Retina (tissue), 1 donor: ENCODE measurements around the gene MPRIP.
A peak's percentile ranks its signal among the peaks of the same experiment; 100 is the strongest.

Source experiments
- DNase-seq: peaks from one replicate; pipeline ENCODE4 v3.0.0-alpha.2; 2016

MPRIP gene

GRCh38 chr17:17029938-17030337, 12.3 kb upstream of the MPRIP start:
- DNase-seq, result no peak

- no peak for DNase-seq
Measured at GRCh38 chr17:17030515-17031211, 11.6 kb upstream of the MPRIP start.

DNA sequence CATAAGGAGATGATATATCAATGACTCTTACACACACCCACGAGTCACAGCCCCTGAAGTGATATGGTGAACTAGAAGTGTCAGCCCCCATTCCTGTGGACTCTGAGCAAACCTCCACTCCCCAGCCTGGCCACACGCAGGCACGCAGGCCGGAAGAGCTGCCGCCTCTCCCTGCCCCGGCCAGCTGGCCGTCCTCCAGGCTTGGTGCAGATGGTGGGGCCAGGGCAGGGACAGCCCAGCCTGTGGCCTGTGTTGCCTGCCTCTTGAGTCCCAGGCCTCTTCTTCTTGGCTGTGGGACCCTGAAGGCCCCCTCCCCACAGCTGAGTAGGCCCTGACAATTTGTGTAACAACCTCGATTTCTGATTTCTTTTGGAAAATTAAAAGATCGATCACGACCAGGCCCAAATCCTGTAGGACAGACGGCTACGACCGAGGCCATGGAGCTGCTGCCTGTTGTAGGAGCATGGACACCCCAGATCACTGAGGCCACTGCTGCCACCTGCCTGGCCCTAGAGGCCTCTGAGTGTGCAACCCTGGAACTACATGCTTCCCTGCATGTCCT, 10.0 kb upstream of the MPRIP start:
- peak; percentile 64 for DNase-seq

- DNase-seq, result no peak
Measured at GRCh38 chr17:17033466-17033865, 8.8 kb upstream of the MPRIP start.

GRCh38 chr17:17034026-17034425, 8.2 kb upstream of the MPRIP start:
- no peak for DNase-seq

- DNase-seq, result no peak
Measured at GRCh38 chr17:17034496-17035075, 7.7 kb upstream of the MPRIP start.

DNA sequence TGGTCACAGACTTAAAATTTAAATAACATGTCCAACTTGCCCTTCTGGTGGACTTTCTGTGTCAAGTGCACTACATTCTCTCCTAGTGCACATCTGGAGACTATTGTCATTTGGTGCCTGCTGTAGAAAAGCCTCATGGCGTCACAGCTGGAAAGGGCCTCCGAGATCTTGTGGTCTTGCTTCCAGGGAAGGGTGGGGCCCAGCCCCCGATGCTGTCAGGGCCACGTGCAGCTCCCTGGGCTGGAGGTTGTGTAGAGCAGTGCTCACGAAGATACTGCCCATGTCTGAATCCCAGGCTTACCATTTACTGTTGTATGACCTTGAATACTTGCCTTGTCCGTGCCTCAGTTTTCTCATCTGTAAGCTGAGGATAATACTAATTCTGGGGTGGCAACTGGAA, 6.8 kb upstream of the MPRIP start:
- DNase-seq, result no peak

DNA sequence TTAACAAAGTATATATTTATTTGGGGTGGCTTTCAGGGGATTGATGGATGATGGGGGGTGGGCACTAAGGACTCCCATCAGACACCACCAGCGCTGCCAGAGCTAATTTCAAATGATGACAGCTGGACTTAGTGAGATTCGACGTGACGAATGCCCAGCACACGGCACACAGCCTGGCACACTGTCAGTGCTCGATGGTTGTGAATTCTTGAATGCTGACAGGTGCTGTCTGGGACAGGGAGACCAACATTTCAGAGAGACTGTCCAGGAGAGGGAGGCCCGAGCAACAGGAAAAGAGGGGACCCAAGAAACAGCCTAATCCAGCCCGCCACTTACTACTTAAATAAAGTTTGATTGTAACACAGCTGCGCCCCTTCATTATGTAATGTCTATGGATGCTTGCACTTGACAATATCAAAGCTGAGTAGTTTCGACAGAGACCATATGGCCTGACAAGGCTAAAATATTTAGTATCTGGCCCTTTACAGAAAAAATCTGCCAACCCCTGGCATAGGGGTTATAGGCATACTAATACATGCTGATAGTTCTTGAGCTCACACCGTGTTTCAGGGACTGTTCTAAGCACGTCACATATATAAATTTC, 6.2 kb upstream of the MPRIP start:
- DNase-seq, result no peak

DNA sequence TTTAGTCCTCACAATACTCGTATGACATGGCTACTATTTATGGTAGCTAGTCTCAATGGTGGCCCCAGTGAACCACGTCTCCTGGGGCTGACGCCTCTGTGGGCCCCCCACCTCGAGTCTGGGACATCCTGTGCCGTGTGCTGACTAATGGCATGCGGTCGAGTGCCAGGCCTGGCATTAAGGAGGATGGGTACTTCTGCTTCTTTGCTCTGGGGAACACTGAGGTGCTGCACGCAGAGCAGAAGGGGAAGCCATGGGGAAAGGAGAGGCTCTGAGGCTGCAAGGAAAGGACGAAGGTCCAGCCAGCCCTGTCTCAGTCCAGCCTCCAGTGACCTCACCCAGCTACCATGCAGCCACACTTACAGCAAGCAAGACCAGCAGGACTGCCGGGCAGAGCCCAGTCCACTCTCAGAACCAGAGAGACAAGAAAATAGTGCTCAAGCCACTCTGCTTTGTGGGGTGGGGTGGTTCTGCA, 5.7 kb upstream of the MPRIP start:
- no peak for DNase-seq

DNA sequence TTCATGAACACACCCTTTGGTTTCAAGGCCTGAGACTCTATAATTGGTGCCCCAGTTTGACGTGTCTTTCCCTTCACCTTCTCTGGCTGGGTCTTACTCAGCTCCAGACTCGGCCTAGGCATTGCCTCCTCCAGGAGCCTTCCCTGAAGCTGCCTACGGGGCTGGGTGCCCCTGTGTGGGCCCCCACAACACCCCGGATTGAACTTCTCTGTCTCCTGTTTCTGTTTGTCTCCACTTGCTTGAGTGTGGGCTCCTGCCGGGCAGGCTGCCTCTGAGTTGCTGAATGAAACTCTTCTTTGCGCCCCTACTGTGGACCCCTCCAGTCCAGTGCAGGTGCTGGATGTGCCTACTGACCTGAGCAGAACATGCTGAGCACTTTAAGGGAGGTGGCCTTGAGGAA, 2.3 kb upstream of the MPRIP start:
- DNase-seq, result no peak

DNA sequence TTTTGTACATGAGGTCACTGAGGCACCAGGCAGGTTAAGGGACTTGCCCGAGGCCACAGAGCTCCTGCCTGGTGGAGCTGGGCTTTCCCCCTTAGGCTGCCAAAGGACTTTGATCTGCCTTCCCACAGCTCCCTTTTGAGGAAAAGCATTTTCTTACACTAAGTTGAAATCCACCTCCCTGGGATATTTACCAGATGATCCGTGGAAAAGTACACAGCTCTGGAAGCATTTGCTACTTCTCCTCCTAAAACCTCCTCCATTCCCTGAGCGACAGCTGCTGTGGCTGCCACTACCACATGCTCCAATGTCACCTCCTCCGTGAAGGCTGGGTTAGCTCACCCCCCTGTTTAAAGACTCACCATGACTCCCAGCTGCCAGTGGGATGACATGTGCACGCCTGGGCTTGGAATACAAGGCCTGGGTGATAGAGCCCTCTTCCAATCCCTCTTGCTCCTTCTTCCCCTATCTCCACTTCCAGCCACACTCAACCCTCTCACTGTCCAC, 1.2 kb upstream of the MPRIP start:
- peak; percentile 70 for DNase-seq

DNA sequence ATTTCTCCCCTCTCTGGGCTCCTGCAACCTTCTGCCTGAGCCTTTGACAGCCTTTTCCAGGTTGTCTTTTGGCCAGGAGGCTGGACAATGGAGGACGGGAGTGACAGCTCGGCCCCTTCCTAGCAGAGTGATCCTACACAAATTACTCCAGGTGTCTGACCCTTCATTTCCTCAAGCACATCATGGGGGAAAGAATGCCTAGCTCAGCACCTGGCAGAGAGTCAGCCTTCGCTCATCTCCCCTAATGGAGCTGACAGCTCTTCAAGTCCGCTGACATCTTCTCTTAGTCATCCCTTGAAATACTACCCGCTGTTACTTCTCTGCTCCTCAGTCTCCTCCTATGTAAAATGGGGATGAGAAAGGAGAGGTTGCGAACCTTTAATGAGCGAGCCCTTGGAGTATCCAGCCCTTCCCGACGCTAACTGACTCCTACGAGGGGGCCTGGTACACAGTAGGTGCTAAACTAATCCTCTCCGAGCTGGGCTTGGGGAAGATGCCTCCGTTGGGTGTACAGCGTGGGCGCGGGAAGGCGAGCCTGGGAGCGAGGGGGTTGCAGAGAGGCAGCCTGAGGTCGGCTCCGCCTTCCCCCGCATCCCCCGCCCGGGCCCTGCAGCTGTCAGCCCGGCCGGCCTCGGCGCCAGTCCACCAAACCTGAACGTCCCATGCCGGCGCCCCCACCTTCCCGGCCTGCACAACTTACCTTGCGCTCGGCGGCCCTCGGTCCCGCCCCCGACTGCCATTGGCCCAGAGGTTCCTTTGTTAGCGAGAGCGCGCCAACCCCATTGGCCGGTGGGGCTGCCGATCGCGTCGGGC, 480 bp upstream of the MPRIP start:
- DNase-seq, result peak; percentile 96

GRCh38 chr17:17042851-17043460, 699 bp downstream of the MPRIP start:
- peak; percentile 75 for DNase-seq

- peak; percentile 57 for DNase-seq
Measured at GRCh38 chr17:17043461-17044271, 1.4 kb downstream of the MPRIP start.

DNA sequence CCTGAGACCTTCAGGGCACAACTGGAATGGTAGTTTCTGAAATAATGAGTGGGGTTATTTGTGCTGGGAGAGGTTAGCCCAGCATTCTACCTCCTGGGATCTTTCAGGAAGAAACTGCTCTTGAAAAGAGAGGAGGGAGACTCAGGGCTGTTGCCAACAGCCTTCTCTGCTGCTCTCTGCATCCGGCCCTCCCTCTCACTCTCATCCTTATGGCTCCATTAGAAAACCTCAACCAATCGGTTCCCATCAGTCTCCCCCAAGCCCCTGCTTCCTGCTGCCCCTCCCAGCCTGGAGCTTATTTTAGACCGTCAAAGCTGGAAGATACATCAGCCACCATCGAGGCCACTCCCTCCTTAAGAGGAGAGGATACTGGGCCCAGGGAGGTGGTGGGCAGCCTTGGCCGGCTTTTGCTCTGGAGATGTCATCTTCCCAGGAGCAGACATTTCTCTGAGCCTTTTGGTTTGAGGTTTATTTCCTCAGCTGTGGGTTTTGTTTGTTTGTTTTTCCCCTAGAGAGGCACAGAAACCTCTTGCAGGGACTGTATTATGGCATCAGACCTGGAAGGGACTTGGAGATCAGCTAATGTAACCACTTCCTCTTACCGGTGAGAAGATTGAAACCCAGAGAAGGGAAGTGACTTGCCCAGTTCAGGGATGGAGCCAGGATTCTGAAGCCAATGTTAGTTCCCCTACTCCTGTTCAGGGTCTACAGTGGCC, 2.7 kb downstream of the MPRIP start:
- peak; percentile 44 for DNase-seq

- DNase-seq, result no peak
Measured at GRCh38 chr17:17048106-17048505, 5.8 kb downstream of the MPRIP start.

DNA sequence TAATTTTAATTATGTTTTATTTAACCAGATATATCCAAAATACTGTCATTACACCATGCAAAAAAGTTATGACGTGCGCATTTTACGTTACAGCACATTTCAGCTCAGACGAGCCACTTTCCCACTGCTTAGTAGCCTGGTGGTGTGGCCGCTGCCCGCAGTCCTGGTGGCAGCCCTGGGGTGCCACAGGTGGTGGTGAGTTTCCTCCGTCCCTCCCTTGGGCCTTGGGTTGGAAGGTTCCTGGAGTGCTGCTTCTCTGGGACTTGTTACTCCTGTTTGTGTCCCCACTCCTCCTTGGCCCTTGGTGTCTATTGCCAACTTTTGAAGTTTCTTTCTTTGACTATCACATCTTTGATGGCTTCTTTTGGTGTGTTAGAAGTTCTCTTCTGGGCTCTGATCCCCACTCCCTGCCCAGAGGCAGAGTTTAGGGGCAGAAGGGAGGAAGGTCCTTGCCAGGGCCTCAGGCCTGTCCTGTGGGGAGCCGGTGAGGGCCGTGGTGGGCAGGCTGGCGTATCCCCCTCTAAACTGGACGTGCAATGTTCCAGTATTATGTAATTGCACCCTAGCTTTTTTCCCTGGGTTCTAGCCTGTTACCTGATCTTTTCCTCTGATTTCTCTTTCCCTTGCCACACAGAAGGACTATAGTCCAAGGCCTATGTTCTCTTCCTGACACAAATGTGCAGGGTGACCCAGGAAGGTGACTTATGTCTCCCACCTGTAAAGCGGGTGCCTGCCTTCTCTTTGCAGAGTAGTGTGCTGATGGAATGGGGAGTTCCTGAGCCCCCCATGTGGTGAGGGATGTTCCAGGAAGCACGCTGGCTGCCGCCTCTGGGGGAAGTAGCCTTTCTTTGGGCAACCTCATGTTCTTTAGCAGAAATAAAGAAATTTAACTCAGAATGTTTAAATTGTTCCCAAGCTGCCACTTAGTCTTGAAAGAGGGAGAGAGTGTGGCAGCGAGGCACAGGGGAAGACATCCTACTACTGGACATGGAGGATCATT, 8.4 kb downstream of the MPRIP start:
- no peak for DNase-seq

- DNase-seq, result no peak
Measured at GRCh38 chr17:17051380-17051779, 9.1 kb downstream of the MPRIP start.

DNA sequence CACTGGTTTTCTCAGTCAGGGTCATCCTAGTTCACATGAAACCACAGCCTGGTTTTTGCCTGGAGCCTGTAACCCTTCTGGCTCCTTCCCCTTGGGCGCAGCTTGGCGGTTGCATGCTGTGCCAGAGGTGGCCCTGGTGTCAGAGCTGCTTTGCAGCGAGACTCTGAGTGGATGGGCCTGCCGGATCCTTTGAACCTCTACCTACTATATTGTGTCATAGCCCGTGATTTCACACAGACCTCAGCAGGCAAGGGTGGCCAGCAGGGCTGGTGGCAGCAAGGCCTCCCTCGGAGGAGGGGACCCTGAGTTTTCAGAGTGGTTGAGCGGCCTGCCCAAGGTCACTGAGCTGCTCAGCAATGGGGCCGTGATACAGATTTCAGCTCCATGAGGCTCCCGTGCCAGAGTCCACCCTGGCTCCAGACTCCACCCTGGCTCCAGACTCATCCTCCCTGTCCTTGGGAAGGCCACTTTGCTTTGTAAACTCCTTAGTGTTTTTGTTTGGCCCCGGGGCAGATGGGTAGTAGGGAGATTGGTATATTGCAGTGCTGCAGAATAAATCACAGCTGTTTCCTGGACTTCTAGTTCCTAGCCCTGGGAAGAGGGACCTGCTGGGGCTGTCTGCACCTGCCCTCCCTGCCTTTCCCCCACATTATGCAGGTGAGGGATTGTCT, 9.7 kb downstream of the MPRIP start:
- no peak for DNase-seq
